SJSA1 (cell line): ENCODE data around the gene HRAS. TPM values are rescaled to one million over a fixed set of nuclear protein-coding genes. Genes with fewer than 3 reads are reported as not detected.

Experiments
- DNase-seq, 2 experiments: peaks; one replicate each; pipeline ENCODE4 v3.0.0-alpha.2; 2015 to 2020; ENCODE audit warnings: low spot score in 2 of 2, low read depth in 1 of 2
- H3K27ac ChIP-seq: fragments of 250-450 bp; sonication (Bioruptor Pico); 2 replicates; pipeline ENCODE4 v1.5.1; 2020; ENCODE audit warnings: mild to moderate bottlenecking, moderate library complexity
- H3K27me3 ChIP-seq: fragments of 250-450 bp; sonication (Bioruptor Pico); replicated peaks from 2 replicates; pipeline ENCODE4 v1.5.1; 2020; ENCODE audit warnings: mild to moderate bottlenecking, moderate library complexity
- H3K36me3 ChIP-seq: fragments of 250-450 bp; sonication (Bioruptor Pico); 2 replicates; pipeline ENCODE4 v1.5.1; 2020; ENCODE audit warnings: mild to moderate bottlenecking
- H3K4me1 ChIP-seq: fragments of 250-450 bp; sonication (Bioruptor Pico); replicated peaks from 2 replicates; pipeline ENCODE4 v1.6.1; 2021; ENCODE audit warnings: mild to moderate bottlenecking
- H3K4me3 ChIP-seq: fragments of 250-450 bp; sonication (Bioruptor Pico); 2 replicates; pipeline ENCODE4 v1.5.1; 2020; ENCODE audit warnings: mild to moderate bottlenecking
- H3K9me3 ChIP-seq: fragments of 250-450 bp; sonication (Bioruptor Pico); replicated peaks from 2 replicates; pipeline ENCODE4 v1.5.1; 2020; ENCODE audit warnings: mild to moderate bottlenecking
- total RNA-seq: library from RNA; depleted of rRNA; stranded (reverse); fragments of >200 nt; shearing (Covaris generic); gene quantifications from 2 replicates; pipeline ENCODE4 v1.2.3, GENCODE V29; 2014; rRNA removed

Gene HRAS
- 47.3 and 52.3 TPM in 2 replicates for total RNA-seq

GRCh38 chr11:535519-536454 is at the start of gene HRAS:
Gene HRAS (minus strand): TSS chr11:535576.
- peak within 1 kb of the TSS; percentile 57 for H3K4me3 ChIP-seq
- H3K36me3 ChIP-seq: peaks cover 19% of the 10 kb centered on the region
- H3K4me1 ChIP-seq: peaks cover 16% of the 10 kb centered on the region
- no peaks in the 10 kb centered on the region for H3K27me3 ChIP-seq
- no peak within 1 kb of the TSS for H3K27ac ChIP-seq
- DNase-seq: peak; percentile 81 to 84
- no peaks in the 10 kb centered on the region; the same call in 1 of the 2 replicates for H3K9me3 ChIP-seq

DNA sequence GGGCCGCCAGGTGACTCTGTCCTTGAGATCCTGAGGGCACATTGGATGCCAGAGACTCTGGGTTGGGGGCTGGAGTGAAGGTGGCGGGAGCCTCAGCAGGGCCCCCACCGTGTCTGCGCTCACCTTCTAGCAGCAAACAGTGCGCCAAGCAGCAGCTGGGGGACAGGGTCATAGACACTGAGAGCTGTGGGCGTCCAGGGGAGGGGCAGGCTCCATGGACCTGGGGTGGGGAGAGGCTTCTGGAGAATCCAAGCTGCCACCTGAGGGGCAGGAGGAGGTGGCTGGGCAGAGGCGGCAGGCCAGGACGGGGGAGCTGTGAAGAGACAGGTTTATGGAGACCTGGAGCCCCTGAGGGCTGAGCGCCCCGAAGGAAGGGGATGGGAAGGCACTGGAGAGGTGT is 48.9 kb upstream of the HRAS start:
- H3K36me3 ChIP-seq: peaks cover 24% of the 10 kb centered on the region
- H3K9me3 ChIP-seq: no peaks in the 10 kb centered on the region
- DNase-seq: no peak
- no peaks in the 10 kb centered on the region for H3K27me3 ChIP-seq
- H3K4me1 ChIP-seq: no peaks in the 10 kb centered on the region
- H3K27ac ChIP-seq: no peak overlapping the region
- H3K4me3 ChIP-seq: no peak overlapping the region

DNA sequence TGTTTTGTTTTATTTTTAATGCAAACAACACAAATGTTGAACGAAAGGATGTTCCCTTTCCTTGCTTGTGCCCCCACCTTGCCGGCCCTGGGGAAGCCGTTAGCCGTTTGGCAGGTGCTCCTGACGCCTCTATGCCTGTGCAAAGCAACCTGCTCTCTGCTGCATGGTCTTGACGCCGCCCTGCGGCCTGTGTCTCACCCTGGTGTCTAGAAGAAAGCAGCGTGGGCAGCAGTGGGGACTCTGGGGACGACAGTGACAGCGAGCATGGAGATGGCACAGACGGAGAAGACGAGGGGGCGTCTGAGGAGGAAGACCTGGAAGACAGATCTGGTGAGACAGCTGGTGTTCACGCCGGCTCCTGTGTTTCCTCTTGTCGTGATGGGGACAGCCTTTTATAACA is 46.4 kb upstream of the HRAS start:
- Histone ChIP-seq H3K27me3 (no peaks in the 10 kb centered on the region), H3K9me3 (no peaks in the 10 kb centered on the region), H3K27ac (no peak overlapping the region), H3K4me3 (no peak overlapping the region), H3K36me3 (peaks cover 8% of the 10 kb centered on the region), H3K4me1 (peaks cover 7% of the 10 kb centered on the region; the same call in 1 of the 2 replicates)
- no peak for DNase-seq

GRCh38 chr11:581342-581741 is 46.0 kb upstream of the HRAS start:
- Histone ChIP-seq H3K4me3 (no peak overlapping the region), H3K9me3 (no peaks in the 10 kb centered on the region), H3K36me3 (peaks cover 8% of the 10 kb centered on the region), H3K27ac (no peak overlapping the region), H3K4me1 (peaks cover 7% of the 10 kb centered on the region; the same call in 1 of the 2 replicates), H3K27me3 (no peaks in the 10 kb centered on the region)
- no peak for DNase-seq

GRCh38 chr11:579830-580601 is 44.6 kb upstream of the HRAS start:
- Histone ChIP-seq H3K4me1 (peaks cover 12% of the 10 kb centered on the region), H3K9me3 (no peaks in the 10 kb centered on the region), H3K4me3 (no peak overlapping the region), H3K27me3 (peaks cover 5% of the 10 kb centered on the region; the same call in 1 of the 2 replicates), H3K36me3 (peaks cover 8% of the 10 kb centered on the region), H3K27ac (no peak overlapping the region)
- no peak for DNase-seq

DNA sequence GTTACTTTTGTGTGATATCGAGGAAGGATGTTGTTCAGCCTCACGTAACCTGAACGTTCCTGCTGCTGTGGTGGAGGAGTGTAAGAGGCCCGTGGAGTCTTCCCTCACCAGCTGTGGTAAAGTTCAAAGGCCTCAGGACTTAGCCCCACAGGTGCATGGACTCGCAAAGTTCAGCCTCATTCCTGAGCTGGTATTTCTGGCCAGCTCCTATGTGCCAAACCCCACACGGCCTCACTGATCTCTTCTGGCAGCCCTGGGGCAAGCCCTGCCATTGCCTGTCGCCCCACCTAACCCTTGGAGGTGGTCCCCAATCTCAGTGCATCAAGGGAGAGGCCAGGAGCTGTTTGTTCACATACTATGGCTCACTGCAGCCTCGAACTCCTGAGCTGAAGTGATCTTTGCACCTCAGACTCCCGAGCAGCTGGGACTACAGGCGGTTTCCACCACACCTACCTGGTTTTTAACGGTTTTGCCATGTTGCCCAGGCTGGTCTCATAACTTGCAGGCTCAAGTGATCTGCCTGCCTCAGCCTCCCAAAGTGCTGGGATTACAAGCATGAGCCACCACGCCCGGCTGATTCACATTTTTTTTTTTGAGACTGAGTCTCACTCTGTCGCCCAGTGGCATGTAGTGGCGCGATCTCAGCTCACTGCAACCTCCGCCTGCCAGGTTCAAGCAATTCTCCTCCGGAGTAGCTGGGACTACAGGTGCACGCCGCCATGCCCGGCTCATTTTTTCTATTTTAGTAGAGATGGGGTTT is 43.1 kb upstream of the HRAS start:
- peaks cover 7% of the 10 kb centered on the region; the same call in 1 of the 2 replicates for H3K27me3 ChIP-seq
- H3K9me3 ChIP-seq: no peaks in the 10 kb centered on the region
- H3K4me1 ChIP-seq: peaks cover 13% of the 10 kb centered on the region
- no peak overlapping the region for H3K4me3 ChIP-seq
- no peak for DNase-seq
- H3K36me3 ChIP-seq: peaks cover 7% of the 10 kb centered on the region
- no peak overlapping the region for H3K27ac ChIP-seq

- Histone ChIP-seq H3K27ac (no peak overlapping the region), H3K9me3 (no peaks in the 10 kb centered on the region), H3K4me1 (peaks cover 13% of the 10 kb centered on the region), H3K36me3 (no peaks in the 10 kb centered on the region; the same call in 1 of the 2 replicates), H3K27me3 (peaks cover 7% of the 10 kb centered on the region; the same call in 1 of the 2 replicates), H3K4me3 (peak overlapping the region; percentile 78)
- no peak for DNase-seq
Measured at GRCh38 chr11:577611-577894, 42.2 kb upstream of the HRAS start.

- H3K9me3 ChIP-seq: no peaks in the 10 kb centered on the region
- H3K36me3 ChIP-seq: no peaks in the 10 kb centered on the region
- H3K27me3 ChIP-seq: peaks cover 7% of the 10 kb centered on the region; the same call in 1 of the 2 replicates
- peak overlapping the region; percentile 78 for H3K4me3 ChIP-seq
- peaks cover 13% of the 10 kb centered on the region for H3K4me1 ChIP-seq
- no peak for DNase-seq
- no peak overlapping the region for H3K27ac ChIP-seq
Measured at GRCh38 chr11:576811-577610, 41.6 kb upstream of the HRAS start.

- Histone ChIP-seq H3K27me3 (peaks cover 7% of the 10 kb centered on the region; the same call in 1 of the 2 replicates), H3K9me3 (no peaks in the 10 kb centered on the region), H3K36me3 (no peaks in the 10 kb centered on the region), H3K4me1 (peaks cover 13% of the 10 kb centered on the region), H3K27ac (peak within 1 kb of the TSS; percentile 99), H3K4me3 (peak within 1 kb of the TSS; percentile 78)
- peak; percentile 88 to 93 for DNase-seq
Measured at GRCh38 chr11:575996-576768, 40.8 kb upstream of the HRAS start, which contains the start of gene PHRF1. Gene PHRF1 (plus strand): TSS chr11:576470. CDS start chr11:581513, 5,043 bp downstream.

- Histone ChIP-seq H3K27me3 (peaks cover 7% of the 10 kb centered on the region; the same call in 1 of the 2 replicates), H3K4me3 (peak overlapping the region; percentile 42), H3K4me1 (peaks cover 13% of the 10 kb centered on the region), H3K36me3 (no peaks in the 10 kb centered on the region), H3K27ac (no peak overlapping the region), H3K9me3 (no peaks in the 10 kb centered on the region)
- DNase-seq: peak in 1 of 2 experiments; percentile 42
Measured at GRCh38 chr11:575313-575995, 40.1 kb upstream of the HRAS start.

- Histone ChIP-seq H3K27me3 (peaks cover 7% of the 10 kb centered on the region; the same call in 1 of the 2 replicates), H3K4me1 (peaks cover 13% of the 10 kb centered on the region), H3K4me3 (peak overlapping the region; percentile 42; the same call in 1 of the 2 replicates), H3K27ac (no peak overlapping the region), H3K36me3 (no peaks in the 10 kb centered on the region), H3K9me3 (no peaks in the 10 kb centered on the region)
- DNase-seq: no peak
Measured at GRCh38 chr11:574632-575312, 39.4 kb upstream of the HRAS start.
